Activated T-cell treated with anti-CD3 and anti-CD28 coated beads for 48 hours (primary cell): ENCODE measurements around the gene HNRNPCL4.
"Not testable (repeated sequence)": the region's sequence is repeated elsewhere in the genome, so short reads cannot be mapped to it uniquely, and the experiment has no call there.

Experiments used
- DNase-seq: peaks from one replicate; pipeline ENCODE4 v3.0.0-alpha.2; 2020; ENCODE audit warnings: low read depth

Gene HNRNPCL4

GRCh38 chr1:13165531-13165930 is at the start of gene HNRNPCL4:
Gene HNRNPCL4 (minus strand): TSS chr1:13165631. CDS start chr1:13165467, 164 bp downstream.
- DNase-seq: not testable (repeated sequence)

- DNase-seq: not testable (repeated sequence)
Observed at GRCh38 chr1:13208712-13209111, 43.3 kb upstream of the HNRNPCL4 start.

GRCh38 chr1:13201309-13201708 is 35.9 kb upstream of the HNRNPCL4 start, which contains the start of gene PRAMEF13:
Gene PRAMEF13 (minus strand): TSS chr1:13201409. CDS start chr1:13199589, 1,820 bp downstream.
- DNase-seq: not testable (repeated sequence)

GRCh38 chr1:13171548-13171947 is 6.1 kb upstream of the HNRNPCL4 start, which contains the start of gene PRAMEF9:
Gene PRAMEF9 (plus strand): TSS chr1:13171848. CDS start chr1:13175281, 3,433 bp downstream.
- DNase-seq: not testable (repeated sequence)

DNA sequence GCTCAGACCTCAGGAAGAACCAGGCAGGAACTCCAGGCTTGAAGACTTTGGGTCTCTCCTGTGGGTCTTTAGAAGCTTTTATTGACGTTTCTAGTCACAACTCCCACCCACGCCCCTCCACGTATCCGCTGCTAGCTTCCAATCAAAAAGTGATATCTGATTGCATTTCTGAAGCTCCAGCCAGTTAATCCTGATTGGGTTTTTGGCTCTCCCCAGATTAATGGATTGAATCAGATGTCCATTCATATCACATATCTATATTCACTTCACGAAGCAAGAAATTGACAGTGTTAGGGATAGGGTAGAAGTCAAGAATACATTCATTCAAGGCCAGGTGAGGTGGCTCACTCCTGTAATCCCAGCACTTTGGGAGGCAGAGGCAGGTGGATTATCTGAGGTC is 9.5 kb downstream of the HNRNPCL4 start, which contains the start of gene PRAMEF26:
Gene PRAMEF26 (minus strand): TSS at position 101 of the 400 bp plus-strand sequence. CDS start 2,914 bp downstream, outside the sequence.
- DNase-seq: not testable (repeated sequence)

DNA sequence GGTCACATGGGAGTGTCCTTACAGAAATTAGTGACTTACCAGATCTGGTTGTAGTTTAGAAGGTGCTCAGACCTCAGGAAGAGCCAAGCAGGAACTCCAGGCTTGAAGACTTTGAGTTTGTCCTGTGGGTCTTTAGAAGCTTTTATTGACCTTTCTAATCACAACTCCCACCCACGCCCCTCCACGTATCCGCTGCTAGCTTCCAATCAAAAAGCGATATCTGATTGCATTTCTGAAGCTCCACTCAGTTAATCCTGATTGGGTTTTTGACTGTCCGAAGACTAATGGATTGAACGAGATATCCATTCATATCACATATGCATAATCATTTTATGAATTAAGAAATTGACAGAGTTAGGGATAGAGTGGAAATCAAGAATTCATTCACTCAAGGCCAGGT is 48.7 kb downstream of the HNRNPCL4 start, which contains the start of gene HNRNPCL2:
Gene HNRNPCL2 (minus strand): TSS at position 101 of the 400 bp plus-strand sequence. CDS start 454 bp downstream, outside the sequence.
- DNase-seq: not testable (repeated sequence)
